Central memory CD8-positive, alpha-beta T cell (primary cell): Measurements from ENCODE around the gene ZNF32.

Experiments
- ATAC-seq: fragments of 150-1000 bp; cut with Tn5 transposase; replicated peaks from 2 replicates; pipeline ENCODE4 v1.10.0; 2022; ENCODE audit warnings: mild to moderate bottlenecking, moderate FRiP score, moderate number of reproducible peaks; ENCODE audit not compliant: poor library complexity, severe bottlenecking; ENCODE audit errors: extremely low read depth
- DNase-seq, 2 donors: peaks; one replicate each; pipeline ENCODE4 v3.0.0; 2021; ENCODE audit warnings: low spot score in 2 of 2
- H3K27ac Mint-ChIP-seq: one replicate; pipeline ENCODE4 v1.8.0; 2022; ENCODE audit warnings: low read depth, mild to moderate bottlenecking, moderate library complexity, mixed read lengths
- H3K27me3 Mint-ChIP-seq: one replicate; pipeline ENCODE4 v1.8.0; 2022; ENCODE audit warnings: mixed read lengths
- H3K36me3 Mint-ChIP-seq: one replicate; pipeline ENCODE4 v1.8.0; 2022; ENCODE audit warnings: mild to moderate bottlenecking, moderate library complexity, mixed read lengths; ENCODE audit not compliant: insufficient read depth
- H3K4me1 Mint-ChIP-seq: one replicate; pipeline ENCODE4 v1.8.0; 2022; ENCODE audit warnings: mixed read lengths
- H3K4me3 Mint-ChIP-seq: one replicate; pipeline ENCODE4 v1.8.0; 2022; ENCODE audit warnings: mild to moderate bottlenecking, moderate library complexity, mixed read lengths
- H3K9me3 Mint-ChIP-seq: one replicate; pipeline ENCODE4 v1.8.0; 2022; ENCODE audit warnings: mixed read lengths

The ZNF32 gene, protein sequence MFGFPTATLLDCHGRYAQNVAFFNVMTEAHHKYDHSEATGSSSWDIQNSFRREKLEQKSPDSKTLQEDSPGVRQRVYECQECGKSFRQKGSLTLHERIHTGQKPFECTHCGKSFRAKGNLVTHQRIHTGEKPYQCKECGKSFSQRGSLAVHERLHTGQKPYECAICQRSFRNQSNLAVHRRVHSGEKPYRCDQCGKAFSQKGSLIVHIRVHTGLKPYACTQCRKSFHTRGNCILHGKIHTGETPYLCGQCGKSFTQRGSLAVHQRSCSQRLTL

DNA sequence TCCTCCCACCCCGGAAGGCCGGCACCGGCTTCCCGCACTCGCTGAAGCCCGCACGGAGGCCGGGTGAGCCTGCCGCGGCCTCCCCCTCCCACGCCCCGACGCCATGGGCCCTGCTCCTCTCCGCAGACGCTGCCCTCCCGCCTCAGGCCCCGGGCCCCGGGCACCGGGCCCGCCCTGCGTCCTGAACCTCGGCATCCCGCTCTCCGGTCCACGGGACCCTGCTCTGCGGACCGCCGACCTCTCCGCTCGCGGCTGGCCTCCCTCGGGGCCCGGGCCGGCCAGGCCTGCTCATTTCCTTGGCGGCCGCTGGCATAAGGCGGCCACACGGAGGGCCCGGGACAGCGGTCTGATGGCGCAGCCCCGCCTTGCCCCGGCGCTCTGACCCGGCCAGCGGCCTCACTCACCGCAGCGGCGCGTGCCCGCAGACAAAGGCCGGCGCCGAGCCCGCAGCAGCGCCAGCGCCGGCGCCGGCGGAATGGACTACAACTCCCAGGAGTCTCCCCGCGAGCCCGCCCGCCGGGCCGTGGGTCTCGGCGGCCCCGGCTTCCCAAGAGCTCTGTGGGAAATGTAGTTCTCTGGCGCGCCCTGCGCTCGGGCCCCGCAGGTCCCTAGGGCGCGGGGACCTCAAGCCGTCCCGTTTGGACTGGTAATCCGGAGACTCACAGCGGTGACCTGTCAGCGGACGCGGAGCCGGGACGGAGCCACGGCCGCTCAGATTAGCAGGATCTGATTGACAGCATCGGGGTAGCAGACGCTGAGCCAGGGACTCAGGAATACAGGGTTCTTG is at the start of gene ZNF32:
TSS of gene ZNF32 (minus strand) at position 484 of the 787 bp plus-strand sequence. CDS start 2,748 bp downstream, outside the sequence.
- DNase-seq: peak; percentile 62 to 68
- peak within 1 kb of the TSS; percentile 92 for H3K4me3 Mint-ChIP-seq
- H3K36me3 Mint-ChIP-seq: peaks cover 23% of the 10 kb centered on the region
- peak within 1 kb of the TSS; percentile 92 for H3K27ac Mint-ChIP-seq
- H3K9me3 Mint-ChIP-seq: peaks cover 19% of the 10 kb centered on the region
- peak; percentile 96 for ATAC-seq
- peaks cover 23% of the 10 kb centered on the region for H3K4me1 Mint-ChIP-seq
- peaks cover 11% of the 10 kb centered on the region for H3K27me3 Mint-ChIP-seq

DNA sequence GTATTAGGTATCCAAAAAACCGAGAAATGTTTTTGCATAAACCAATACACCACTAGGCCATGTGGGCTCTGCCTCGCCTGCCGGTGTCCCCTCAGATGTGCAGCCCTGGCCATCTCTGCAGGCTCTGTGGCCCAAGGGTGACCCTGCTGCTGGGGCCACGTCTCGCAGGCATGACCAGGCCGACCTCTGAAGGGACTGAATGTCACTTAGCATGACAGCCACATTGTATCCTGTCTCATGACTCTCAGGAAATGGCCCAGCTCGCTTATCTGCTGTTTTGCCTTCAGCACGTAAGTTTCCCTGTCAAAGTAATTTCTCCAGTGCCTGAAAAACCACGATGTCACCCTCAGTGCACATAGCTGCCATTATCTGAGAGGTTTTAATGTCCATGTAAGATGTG is 49.5 kb upstream of the ZNF32 start:
- Mint-ChIP-seq H3K4me3 (no peak overlapping the region), H3K27ac (no peak overlapping the region), H3K27me3 (peaks cover 15% of the 10 kb centered on the region), H3K4me1 (no peaks in the 10 kb centered on the region), H3K36me3 (no peaks in the 10 kb centered on the region), H3K9me3 (no peaks in the 10 kb centered on the region)
- DNase-seq (no peak), ATAC-seq (no peak)

DNA sequence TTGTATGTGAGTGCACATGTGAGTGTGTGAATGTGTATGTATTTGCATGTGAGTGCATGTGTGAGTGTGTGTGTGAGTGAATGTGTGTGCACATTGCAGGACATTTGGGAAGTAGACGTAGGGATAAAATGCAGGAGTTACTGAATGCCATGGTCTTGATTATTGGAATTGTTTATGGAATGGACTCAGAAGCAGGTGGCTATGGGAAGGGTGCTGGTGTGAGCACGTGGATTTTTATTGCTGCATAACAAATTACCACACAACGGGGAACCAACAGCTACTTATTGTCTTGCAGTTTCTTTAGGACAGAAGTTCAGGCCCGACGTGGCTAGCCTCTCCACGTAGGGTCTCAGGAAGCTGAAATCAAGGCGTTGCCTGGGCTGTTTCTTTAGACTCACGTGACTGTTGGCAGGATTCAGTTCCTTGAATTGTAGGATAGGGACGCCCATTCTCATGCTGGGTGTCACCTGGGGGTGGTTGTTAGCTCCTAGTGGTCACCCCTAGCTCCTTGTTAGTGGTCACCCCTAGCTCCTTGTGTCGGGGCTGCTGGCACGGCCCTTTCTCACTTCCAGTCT is 48.3 kb upstream of the ZNF32 start:
- no peaks in the 10 kb centered on the region for H3K36me3 Mint-ChIP-seq
- H3K9me3 Mint-ChIP-seq: no peaks in the 10 kb centered on the region
- DNase-seq: no peak
- peaks cover 26% of the 10 kb centered on the region for H3K27me3 Mint-ChIP-seq
- H3K4me1 Mint-ChIP-seq: no peaks in the 10 kb centered on the region
- H3K4me3 Mint-ChIP-seq: no peak overlapping the region
- H3K27ac Mint-ChIP-seq: no peak overlapping the region
- no peak for ATAC-seq

DNA sequence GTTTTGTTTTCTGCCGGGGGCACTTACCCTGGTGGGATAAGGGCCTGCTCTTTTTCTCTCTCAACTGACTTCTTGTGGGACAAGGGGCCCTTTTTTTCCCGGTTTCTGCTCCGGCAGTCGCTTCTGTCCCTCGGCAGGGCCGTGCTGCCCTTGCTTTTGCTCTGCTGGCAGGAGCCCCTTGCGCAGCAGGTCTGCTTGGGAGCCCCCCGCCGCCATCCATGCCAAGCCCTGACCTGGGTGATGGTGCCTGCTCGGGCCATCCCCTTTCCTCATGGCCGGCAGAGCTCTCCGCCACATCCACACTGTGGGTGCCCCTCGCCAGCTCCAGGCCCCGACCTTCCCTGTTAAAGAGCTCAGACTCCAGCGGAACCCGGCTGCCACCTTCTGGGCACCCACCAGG is 47.0 kb upstream of the ZNF32 start:
- H3K4me1 Mint-ChIP-seq: no peaks in the 10 kb centered on the region
- H3K27ac Mint-ChIP-seq: no peak overlapping the region
- H3K4me3 Mint-ChIP-seq: no peak overlapping the region
- no peak for DNase-seq
- no peaks in the 10 kb centered on the region for H3K36me3 Mint-ChIP-seq
- H3K9me3 Mint-ChIP-seq: no peaks in the 10 kb centered on the region
- ATAC-seq: no peak
- peaks cover 19% of the 10 kb centered on the region for H3K27me3 Mint-ChIP-seq

DNA sequence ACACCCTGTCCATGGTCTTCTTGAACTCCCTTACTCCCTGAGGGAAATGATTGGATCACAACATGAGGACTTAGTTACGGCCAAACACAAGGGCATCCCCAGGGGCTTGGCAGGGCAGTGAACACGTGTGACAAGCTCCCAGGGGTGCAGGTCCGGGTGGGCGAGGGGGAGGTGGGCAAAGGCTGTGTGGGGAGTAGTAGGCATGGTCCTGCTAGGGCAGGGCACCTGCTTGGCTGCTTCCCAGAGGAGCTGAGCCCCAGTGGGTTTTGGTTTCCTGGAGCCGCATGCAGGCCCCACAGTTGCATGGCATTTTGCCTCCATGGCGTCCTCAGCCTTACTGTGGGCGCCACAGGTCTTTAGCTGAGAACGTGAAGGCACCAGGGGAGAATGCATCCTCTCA is 46.6 kb upstream of the ZNF32 start:
- no peak overlapping the region for H3K27ac Mint-ChIP-seq
- H3K9me3 Mint-ChIP-seq: no peaks in the 10 kb centered on the region
- H3K27me3 Mint-ChIP-seq: peaks cover 15% of the 10 kb centered on the region
- H3K4me1 Mint-ChIP-seq: peaks cover 2% of the 10 kb centered on the region
- no peak overlapping the region for H3K4me3 Mint-ChIP-seq
- DNase-seq (no peak), ATAC-seq (no peak)
- peaks cover 1% of the 10 kb centered on the region for H3K36me3 Mint-ChIP-seq

DNA sequence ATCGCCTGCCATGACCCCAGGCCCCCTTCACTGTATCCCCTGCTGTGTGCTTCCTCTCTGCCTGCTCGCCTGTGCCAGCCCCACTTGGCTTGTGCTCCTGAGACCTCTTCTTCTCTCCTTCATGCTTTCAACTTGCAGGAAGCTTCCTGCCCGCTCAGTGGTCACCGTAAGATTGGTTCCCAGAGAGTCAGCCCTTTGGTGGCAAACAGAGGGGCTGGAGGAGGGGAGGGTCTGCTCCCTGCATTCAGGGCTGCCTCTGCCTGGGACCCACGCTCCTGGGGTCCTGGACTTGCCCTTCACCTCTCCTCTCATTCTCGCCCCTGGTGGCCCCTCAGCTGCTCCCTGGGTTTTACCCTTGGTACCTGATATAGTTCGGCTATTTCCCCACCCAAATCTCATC is 45.8 kb upstream of the ZNF32 start:
- H3K9me3 Mint-ChIP-seq: no peaks in the 10 kb centered on the region
- peaks cover 13% of the 10 kb centered on the region for H3K27me3 Mint-ChIP-seq
- ATAC-seq (no peak), DNase-seq (no peak)
- no peak overlapping the region for H3K4me3 Mint-ChIP-seq
- H3K36me3 Mint-ChIP-seq: peaks cover 1% of the 10 kb centered on the region
- peaks cover 5% of the 10 kb centered on the region for H3K4me1 Mint-ChIP-seq
- no peak overlapping the region for H3K27ac Mint-ChIP-seq

DNA sequence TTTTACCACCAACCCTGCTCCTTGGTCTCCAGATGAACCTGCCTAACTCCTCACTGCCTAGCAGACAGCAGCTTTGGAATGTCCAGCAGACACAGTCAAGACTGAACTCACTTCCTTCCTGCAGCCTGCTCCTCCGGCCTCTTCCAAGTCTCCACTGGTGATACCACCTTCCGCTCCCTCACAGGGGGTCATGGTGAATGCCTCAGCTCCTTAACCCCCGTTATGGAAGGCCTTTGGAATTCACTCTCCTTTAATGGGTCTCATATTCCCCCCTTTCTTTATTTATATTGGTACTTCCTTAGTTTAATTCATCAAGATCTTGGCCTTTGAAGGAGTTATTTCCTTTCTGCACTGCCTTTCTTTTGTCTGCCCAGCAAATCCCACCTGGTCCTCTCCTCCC is 44.9 kb upstream of the ZNF32 start:
- Mint-ChIP-seq H3K4me3 (no peak overlapping the region), H3K4me1 (peaks cover 5% of the 10 kb centered on the region), H3K9me3 (no peaks in the 10 kb centered on the region), H3K36me3 (peaks cover 1% of the 10 kb centered on the region), H3K27me3 (peaks cover 13% of the 10 kb centered on the region), H3K27ac (no peak overlapping the region)
- DNase-seq: no peak
- ATAC-seq: no peak

DNA sequence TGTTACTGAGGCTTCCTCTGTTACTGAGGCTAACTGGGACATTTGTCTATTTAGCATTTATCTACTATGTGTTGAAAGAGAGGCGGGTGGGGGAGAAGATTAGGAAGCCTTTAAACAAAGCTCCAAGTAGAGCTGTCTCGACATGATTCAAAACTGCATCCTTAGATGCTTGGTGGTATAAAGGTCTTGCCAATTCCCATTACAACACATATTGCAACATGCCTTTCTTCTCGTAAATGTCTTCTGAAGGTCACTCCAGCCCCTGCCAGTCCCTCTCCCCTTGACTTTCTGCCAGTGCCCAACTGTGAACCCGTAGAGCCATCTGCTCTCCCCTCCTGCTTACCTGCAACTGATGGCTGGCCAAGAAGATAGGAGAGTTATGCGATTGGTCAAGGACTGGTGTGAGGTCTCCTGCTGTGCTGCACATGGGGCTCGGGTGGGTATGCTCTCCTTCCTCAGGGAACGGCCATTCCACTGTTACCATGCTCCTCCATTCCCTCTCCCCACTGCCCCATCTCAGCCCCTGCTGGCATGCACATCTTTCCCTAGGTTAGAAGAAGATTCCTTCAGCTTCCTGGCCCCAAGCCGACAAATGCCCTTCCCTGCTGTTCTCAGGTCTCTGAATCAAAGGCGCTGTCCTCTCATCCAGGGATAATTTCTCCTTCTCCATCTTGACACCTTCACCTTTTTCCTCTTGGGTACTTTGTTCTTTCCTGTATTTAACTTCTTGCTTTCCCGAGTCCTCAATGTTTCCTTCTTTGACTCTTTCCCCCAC is 43.6 kb upstream of the ZNF32 start:
- H3K27ac Mint-ChIP-seq: no peak overlapping the region
- no peaks in the 10 kb centered on the region for H3K9me3 Mint-ChIP-seq
- H3K27me3 Mint-ChIP-seq: peaks cover 13% of the 10 kb centered on the region
- H3K4me3 Mint-ChIP-seq: no peak overlapping the region
- H3K4me1 Mint-ChIP-seq: peaks cover 5% of the 10 kb centered on the region
- no peak for ATAC-seq
- DNase-seq: no peak
- peaks cover 1% of the 10 kb centered on the region for H3K36me3 Mint-ChIP-seq

DNA sequence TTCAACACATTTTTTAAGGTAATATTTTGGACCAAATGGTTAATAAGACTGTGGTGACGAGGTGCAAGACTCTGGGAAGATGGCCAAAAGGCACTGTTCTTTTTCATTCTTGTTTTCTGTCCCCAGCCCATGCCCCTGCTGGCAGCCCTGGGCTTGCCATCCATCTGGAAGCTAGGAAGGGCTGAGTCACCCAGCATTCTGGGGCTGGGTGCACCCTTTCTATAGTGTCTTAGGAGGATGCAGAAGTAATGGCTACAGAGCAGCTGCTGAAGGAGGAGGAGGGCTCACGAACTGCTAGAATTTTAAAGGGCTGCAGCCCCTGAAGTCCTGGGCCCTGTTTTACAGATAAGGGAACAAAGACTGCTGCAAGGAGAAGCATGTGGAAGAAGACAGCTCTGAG is 42.8 kb upstream of the ZNF32 start:
- no peak for ATAC-seq
- no peak for DNase-seq
- Mint-ChIP-seq H3K9me3 (no peaks in the 10 kb centered on the region), H3K4me1 (peaks cover 5% of the 10 kb centered on the region), H3K27me3 (peaks cover 13% of the 10 kb centered on the region), H3K27ac (no peak overlapping the region), H3K36me3 (peaks cover 1% of the 10 kb centered on the region), H3K4me3 (no peak overlapping the region)

DNA sequence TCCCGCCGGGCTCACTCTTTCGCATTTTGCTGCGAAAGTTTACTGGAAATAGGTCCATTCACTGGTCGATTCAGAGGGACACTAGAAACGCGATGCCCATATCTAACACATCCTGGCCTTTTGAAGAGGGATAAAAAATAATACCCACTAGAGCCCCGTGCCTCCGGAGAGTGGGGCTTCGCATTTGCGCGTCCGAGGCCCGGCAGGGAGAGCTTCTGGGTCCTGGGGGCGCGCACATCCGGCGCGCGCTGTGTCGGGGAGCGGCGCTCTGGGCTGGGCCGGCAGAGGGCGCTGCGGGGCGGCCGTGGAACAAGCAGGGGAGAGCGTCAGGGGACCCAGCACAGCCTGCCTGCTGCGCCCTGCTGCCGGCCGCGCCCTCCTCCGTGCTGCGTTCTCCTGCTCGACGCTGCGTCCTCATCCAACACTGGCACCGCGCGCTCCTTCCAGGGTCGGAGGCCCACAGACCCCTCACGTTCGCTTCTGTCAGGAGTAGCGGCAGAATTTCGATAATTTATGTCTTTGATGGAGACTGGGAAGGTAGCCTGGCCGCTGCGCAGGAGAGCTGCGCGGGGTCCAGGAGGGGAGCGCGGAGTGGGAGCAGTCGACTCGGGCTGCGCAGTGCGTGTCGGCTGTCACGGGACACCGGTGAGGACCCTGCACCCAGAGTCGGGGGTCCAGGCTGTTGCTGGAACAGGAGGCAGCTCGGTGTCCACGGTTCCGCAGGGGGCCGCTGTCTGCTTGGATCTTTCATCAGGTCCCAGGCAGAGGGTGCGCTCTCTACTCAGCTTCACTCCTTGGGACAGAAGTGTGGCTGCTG is 41.5 kb upstream of the ZNF32 start:
- Mint-ChIP-seq H3K27me3 (peaks cover 13% of the 10 kb centered on the region), H3K9me3 (no peaks in the 10 kb centered on the region)

DNA sequence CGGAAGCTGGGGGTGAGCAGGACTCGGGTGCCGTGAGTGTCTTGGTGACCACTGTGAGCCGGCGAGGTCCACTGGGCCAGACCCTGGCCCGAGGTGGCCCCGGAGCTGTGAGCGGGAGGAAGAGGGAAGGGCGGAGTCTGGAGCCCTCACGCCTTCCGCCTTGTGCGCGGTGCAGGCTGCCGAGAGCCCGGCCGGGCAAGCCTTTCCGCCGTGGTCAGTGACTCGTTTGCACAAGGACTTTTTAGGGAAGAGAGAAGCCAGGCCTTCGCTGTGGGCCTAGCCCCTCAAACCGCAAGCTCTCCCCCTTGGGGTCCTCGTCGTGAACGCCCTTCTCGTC is 40.9 kb upstream of the ZNF32 start:
- DNase-seq (peak in 1 of 2 donors; percentile 13), ATAC-seq (peak; percentile 53)
- H3K36me3 Mint-ChIP-seq: peaks cover 1% of the 10 kb centered on the region
- peak overlapping the region; percentile 82 for H3K4me3 Mint-ChIP-seq
- H3K27me3 Mint-ChIP-seq: peaks cover 13% of the 10 kb centered on the region
- H3K9me3 Mint-ChIP-seq: no peaks in the 10 kb centered on the region
- peak overlapping the region; percentile 26 for H3K27ac Mint-ChIP-seq
- peaks cover 5% of the 10 kb centered on the region for H3K4me1 Mint-ChIP-seq

More for the DNA sequence above, 41.5 kb upstream of the ZNF32 start:
- DNase-seq (peak; percentile 76 to 86), ATAC-seq (peak; percentile 98)
- Mint-ChIP-seq H3K4me1 (peaks cover 5% of the 10 kb centered on the region), H3K4me3 (peak overlapping the region; percentile 82), H3K36me3 (peaks cover 1% of the 10 kb centered on the region), H3K27ac (peak overlapping the region; percentile 26)

DNA sequence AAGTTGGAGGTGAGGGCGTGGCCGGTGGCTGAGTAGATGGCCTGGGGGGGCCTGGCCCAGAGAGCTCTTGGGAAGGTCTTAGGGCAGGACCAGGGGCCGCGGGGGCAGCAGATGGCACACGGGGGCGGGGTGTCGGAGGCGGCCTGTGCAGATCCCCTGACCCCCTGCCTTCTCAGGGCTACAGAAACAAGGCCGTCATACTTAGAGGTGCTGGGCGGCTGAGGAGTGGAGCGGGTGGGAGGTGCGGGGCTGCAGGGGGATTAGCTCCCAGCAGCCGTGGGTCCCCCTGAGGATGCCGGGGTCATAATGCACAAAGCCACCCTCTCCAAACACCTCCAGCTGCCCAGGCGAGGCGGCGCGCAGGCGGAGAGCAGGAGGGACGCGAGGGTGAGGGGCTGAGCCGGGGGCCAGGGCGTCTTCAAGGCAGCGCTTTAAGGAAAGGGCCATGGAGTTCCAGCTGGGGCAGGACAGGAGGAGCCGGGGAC is 40.4 kb upstream of the ZNF32 start:
- Mint-ChIP-seq H3K4me1 (peaks cover 5% of the 10 kb centered on the region), H3K4me3 (peak overlapping the region; percentile 82), H3K9me3 (no peaks in the 10 kb centered on the region), H3K27ac (peak overlapping the region; percentile 26), H3K36me3 (peaks cover 1% of the 10 kb centered on the region), H3K27me3 (peaks cover 13% of the 10 kb centered on the region)
- ATAC-seq: no peak
- no peak for DNase-seq
